Tibial nerve (tissue), 3 donors: ENCODE data around the gene AP1G1.
"Not testable (repeated sequence)": the region's sequence is repeated elsewhere in the genome, so short reads cannot be mapped to it uniquely, and the experiment has no call there.

Experiments
- CTCF ChIP-seq, 5 experiments: fragments of 200-600 bp in 3 of 5; fragments of 450-650 bp in 2 of 5; sonication (generic) in 3 of 5; IDR thresholded peaks; one replicate each; pipeline ENCODE4 v1.5.1; 2016 to 2019; ENCODE audit warnings: antibody characterized with exemption in 5 of 5, mild to moderate bottlenecking in 3 of 5, moderate library complexity in 2 of 5
- POLR2A ChIP-seq, 2 donors: fragments of 450-650 bp; IDR thresholded peaks; one replicate each; pipeline ENCODE4 v1.6.1; 2017; ENCODE audit warnings: antibody characterized with exemption in 2 of 2, mild to moderate bottlenecking in 2 of 2, moderate library complexity in 2 of 2

- not testable (repeated sequence) for TF ChIP-seq POLR2A, CTCF (IDR thresholded peaks at IDR 0.05)
Measured at GRCh38 chr16:71684280-71684679, 124.4 kb downstream of the AP1G1 start.
